Endothelial cell of umbilical vein (primary cell): ENCODE data around the gene ATXN1. TPM values are rescaled to one million over a fixed set of nuclear protein-coding genes. Genes with fewer than 3 reads are reported as not detected.

Experiments
- BruUV-seq: library from RNA; stranded (reverse); fragments of 400-500 nt; replicated peaks from 2 replicates; lab custom pipeline; 2021; lab: Mats Ljungman, UMichigan
- CTCF ChIA-PET: fragments of 300-600, 350-600 bp; sonication (Branson Sonifier 250); formaldehyde crosslinking; loops from one replicate; lab custom pipeline; 2021; ENCODE audit warnings: antibody characterized with exemption, inconsistent platforms; lab: Charles Lee
- POLR2A ChIA-PET: fragments of 300-600, 350-600 bp; sonication (Branson Sonifier 250); formaldehyde crosslinking; loops from one replicate; lab custom pipeline; 2021; ENCODE audit warnings: antibody characterized with exemption, inconsistent platforms; lab: Charles Lee
- DNase-seq: peaks from one replicate; pipeline ENCODE4 v3.0.0-alpha.2; 2011; ENCODE audit warnings: low read depth, low spot score
- FAIRE-seq: peaks from 2 replicates; lab custom pipeline; 2011; peaks lifted over from hg19 to GRCh38; lab: Jason Lieb, UNC
- H2AFZ ChIP-seq: 2 replicates; pipeline ENCODE4 v1.6.0; 2012; ENCODE audit warnings: low read depth, low read length, control low read depth, inconsistent platforms
- H3K27ac ChIP-seq: 2 replicates; pipeline ENCODE4 v1.5.1; 2011; ENCODE audit warnings: low read depth, mild to moderate bottlenecking, control low read depth, low read length, moderate library complexity; ENCODE audit not compliant: insufficient read depth
- H3K27me3 ChIP-seq, 2 experiments: 2 replicates each; pipeline versions ENCODE4 v1.6.0 to v1.6.1; 2011; ENCODE audit warnings: low read length in 2 of 2, mixed read lengths in 1 of 2; ENCODE audit not compliant: control insufficient read depth in 2 of 2, insufficient read depth in 2 of 2
- H3K36me3 ChIP-seq, 2 experiments: 2 replicates in 1 of 2; 3 replicates in 1 of 2; pipeline ENCODE4 v1.5.1; 2011; ENCODE audit warnings: low read length in 2 of 2, mild to moderate bottlenecking in 1 of 2, moderate library complexity in 1 of 2; ENCODE audit not compliant: control insufficient read depth in 2 of 2, insufficient read depth in 2 of 2; ENCODE audit errors: extremely low read depth in 1 of 2
- H3K4me1 ChIP-seq: 3 replicates; pipeline ENCODE4 v1.5.1; 2011; ENCODE audit warnings: mild to moderate bottlenecking, low read length; ENCODE audit not compliant: control insufficient read depth, insufficient read depth; ENCODE audit errors: extremely low read depth
- H3K4me2 ChIP-seq: 2 replicates; pipeline ENCODE4 v1.6.1; 2011; ENCODE audit warnings: low read length, control low read depth, mixed read lengths; ENCODE audit not compliant: insufficient read depth
- H3K4me3 ChIP-seq, 3 experiments: fragments of 200-600 bp in 1 of 3; sonication (generic), shearing (Covaris generic) in 1 of 3; replicated peaks in 1 of 3; 2 replicates each; pipeline ENCODE4 v1.5.1; 2011 to 2016; ENCODE audit warnings: control low read depth in 3 of 3, low read length in 3 of 3, mild to moderate bottlenecking in 2 of 3, inconsistent platforms in 1 of 3, low read depth in 1 of 3, moderate library complexity in 1 of 3; ENCODE audit not compliant: insufficient read depth in 1 of 3
- H3K79me2 ChIP-seq: 2 replicates; pipeline ENCODE4 v1.6.0; 2012; ENCODE audit warnings: low read length, inconsistent platforms; ENCODE audit not compliant: control insufficient read depth, insufficient read depth
- H3K9ac ChIP-seq: replicated peaks from 2 replicates; pipeline ENCODE3; 2011; ENCODE audit warnings: low read length, control low read depth; ENCODE audit not compliant: insufficient read depth; ENCODE audit errors: extremely low read depth
- H3K9me1 ChIP-seq: replicated peaks from 3 replicates; pipeline ENCODE4 v1.6.0; 2011; ENCODE audit warnings: mild to moderate bottlenecking, low read length; ENCODE audit not compliant: control insufficient read depth, insufficient read depth; ENCODE audit errors: extremely low read depth
- H3K9me3 ChIP-seq: replicated peaks from 2 replicates; pipeline ENCODE4 v1.5.1; 2012; ENCODE audit warnings: low read length, inconsistent platforms; ENCODE audit not compliant: control insufficient read depth, insufficient read depth
- H4K20me1 ChIP-seq: replicated peaks from 2 replicates; pipeline ENCODE3; 2011; ENCODE audit warnings: mild to moderate bottlenecking, low read length; ENCODE audit not compliant: control insufficient read depth, insufficient read depth; ENCODE audit errors: extremely low read depth
- EZH2 ChIP-seq: IDR thresholded peaks from 2 replicates; pipeline ENCODE4 v1.6.1; 2012; ENCODE audit warnings: borderline replicate concordance, low read depth, mild to moderate bottlenecking, moderate library complexity, low read length, inconsistent platforms; ENCODE audit not compliant: severe bottlenecking
- FOS ChIP-seq: IDR thresholded peaks from 2 replicates; pipeline ENCODE4 v1.6.1; 2011; ENCODE audit warnings: mild to moderate bottlenecking, low read length, moderate library complexity, borderline replicate concordance; ENCODE audit not compliant: insufficient read depth
- GATA2 ChIP-seq: IDR thresholded peaks from 2 replicates; pipeline ENCODE4 v1.7.0; 2011; ENCODE audit warnings: low read depth, mild to moderate bottlenecking, moderate library complexity, mixed read lengths, low read length; ENCODE audit not compliant: insufficient read length, insufficient read depth
- JUN ChIP-seq: IDR thresholded peaks from 2 replicates; pipeline ENCODE4 v1.6.1; 2011; ENCODE audit warnings: borderline replicate concordance, low read depth; ENCODE audit not compliant: insufficient read length, insufficient read depth
- MYC ChIP-seq: IDR thresholded peaks from one replicate; pipeline ENCODE4 v1.6.1; 2011; ENCODE audit warnings: mild to moderate bottlenecking, low read depth, low read length
- POLR2A ChIP-seq: IDR thresholded peaks from 2 replicates; pipeline ENCODE4 v1.6.1; 2012; ENCODE audit warnings: low read depth, mild to moderate bottlenecking, control low read depth, low read length
- POLR2AphosphoS5 ChIP-seq: IDR thresholded peaks from 2 replicates; pipeline ENCODE4 v1.6.1; 2012; ENCODE audit warnings: low read depth, mild to moderate bottlenecking, control low read depth, low read length, moderate library complexity; ENCODE audit not compliant: insufficient read depth
- dilution Hi-C: fragments of 300-500 bp; cut with MboI; formaldehyde crosslinking; loops from one replicate; pipeline ENCODE4 v1.15.0; 2019; ENCODE audit warnings: low sequenced_read_pairs; ENCODE audit not compliant: extremely low pct_ligation_motif_present
- intact Hi-C: fragments of 100-400 bp; cut with micrococcal nuclease; formaldehyde crosslinking; loops from one replicate; pipeline ENCODE4 v1.10.0; 2022
- polyA plus RNA-seq, 4 experiments: library from polyadenylated mRNA; depleted of rRNA in 3 of 4; stranded (reverse) in 3 of 4; unstranded in 1 of 4; fragments of >200 nt; gene quantifications; 2 replicates each; pipeline versions ENCODE4 v1.2.1 to v1.2.3, GENCODE V29; 2011 to 2012; ENCODE audit warnings: missing spikeins in 1 of 4
- total RNA-seq: library from RNA; stranded (reverse); gene quantifications from 2 replicates; pipeline ENCODE4 v1.2.3, GENCODE V29; 2021
- TF ChIP-seq, protein P1 (sequence below), 2 donors: IDR thresholded peaks; 1 replicate in 1 of 2; 2 replicates in 1 of 2; pipeline ENCODE4 v1.5.1; 2011; ENCODE audit warnings: low read length in 2 of 2, mild to moderate bottlenecking in 2 of 2, moderate library complexity in 2 of 2, control low read depth in 1 of 2, inconsistent platforms in 1 of 2, low read depth in 1 of 2; ENCODE audit not compliant: insufficient read depth in 1 of 2; ENCODE audit errors: extremely low read depth in 1 of 2
- TF ChIP-seq, protein P2 (sequence below): IDR thresholded peaks from 2 replicates; pipeline ENCODE4 v1.6.1; 2011; ENCODE audit not compliant: insufficient read depth, insufficient read length

ATXN1 gene
- total and polyA plus RNA-seq, 2 donors (not counting 3 experiments of a cell fraction or from before 2014, with no cell fraction given): 16.4 to 33.0 TPM

DNA sequence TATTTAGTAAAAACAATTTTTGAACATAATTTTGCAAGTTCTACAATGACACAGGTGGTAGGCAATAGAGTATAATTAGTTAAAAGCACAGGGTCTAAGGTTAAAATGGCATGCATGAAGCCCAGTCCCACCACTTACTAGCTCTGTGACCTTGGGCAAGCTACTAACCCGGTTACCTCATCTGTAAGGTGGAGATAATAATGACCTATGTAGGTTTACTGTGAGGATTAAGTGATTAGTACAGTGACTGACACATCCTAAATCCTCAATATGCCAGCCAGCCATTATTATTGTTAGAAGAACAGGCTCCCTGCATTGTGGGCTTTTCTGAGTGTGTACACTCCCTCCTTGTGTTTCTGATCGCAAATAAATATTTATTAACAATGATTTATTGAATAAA lies 26.2 kb downstream of the ATXN1 start:
- Histone ChIP-seq H3K4me3 (no peak overlapping the region), H3K79me2 (peaks cover 1% of the 10 kb centered on the region), H4K20me1 (no peaks in the 10 kb centered on the region), H3K27ac (no peak overlapping the region), H3K4me1 (peaks cover 38% of the 10 kb centered on the region), H3K4me2 (no peak overlapping the region), H3K27me3 (no peaks in the 10 kb centered on the region), H3K9me1 (no peaks in the 10 kb centered on the region), H3K9me3 (no peaks in the 10 kb centered on the region), H3K9ac (no peak overlapping the region), H2AFZ (no peak overlapping the region), H3K36me3 (peaks cover 0 to 5% of the 10 kb centered on the region in 2 experiments)
- ChIA-PET POLR2A (no interaction called here), CTCF (interaction anchor here (1.3 kb wide), 1 partner anchor 34 kb away, joined by 3 read pairs; no protein-coding TSS in a partner anchor)
- no TSS peak for BruUV-seq
- intact Hi-C loops (no loop called here), dilution Hi-C loops (no loop called here)
- TF ChIP-seq JUN (no peak), FOS (no peak), GATA2 (no peak), POLR2AphosphoS5 (no peak), MYC (no peak), POLR2A (no peak), EZH2 (no peak)
- TF ChIP-seq, protein P1, sequence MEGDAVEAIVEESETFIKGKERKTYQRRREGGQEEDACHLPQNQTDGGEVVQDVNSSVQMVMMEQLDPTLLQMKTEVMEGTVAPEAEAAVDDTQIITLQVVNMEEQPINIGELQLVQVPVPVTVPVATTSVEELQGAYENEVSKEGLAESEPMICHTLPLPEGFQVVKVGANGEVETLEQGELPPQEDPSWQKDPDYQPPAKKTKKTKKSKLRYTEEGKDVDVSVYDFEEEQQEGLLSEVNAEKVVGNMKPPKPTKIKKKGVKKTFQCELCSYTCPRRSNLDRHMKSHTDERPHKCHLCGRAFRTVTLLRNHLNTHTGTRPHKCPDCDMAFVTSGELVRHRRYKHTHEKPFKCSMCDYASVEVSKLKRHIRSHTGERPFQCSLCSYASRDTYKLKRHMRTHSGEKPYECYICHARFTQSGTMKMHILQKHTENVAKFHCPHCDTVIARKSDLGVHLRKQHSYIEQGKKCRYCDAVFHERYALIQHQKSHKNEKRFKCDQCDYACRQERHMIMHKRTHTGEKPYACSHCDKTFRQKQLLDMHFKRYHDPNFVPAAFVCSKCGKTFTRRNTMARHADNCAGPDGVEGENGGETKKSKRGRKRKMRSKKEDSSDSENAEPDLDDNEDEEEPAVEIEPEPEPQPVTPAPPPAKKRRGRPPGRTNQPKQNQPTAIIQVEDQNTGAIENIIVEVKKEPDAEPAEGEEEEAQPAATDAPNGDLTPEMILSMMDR (IDR thresholded peaks at IDR 0.05; ENCODE audit: extremely low read depth in 1 of 2, insufficient read depth in 1 of 2, low read depth in 1 of 2, low read length in 2 of 2): no peak
- TF ChIP-seq, protein P2, sequence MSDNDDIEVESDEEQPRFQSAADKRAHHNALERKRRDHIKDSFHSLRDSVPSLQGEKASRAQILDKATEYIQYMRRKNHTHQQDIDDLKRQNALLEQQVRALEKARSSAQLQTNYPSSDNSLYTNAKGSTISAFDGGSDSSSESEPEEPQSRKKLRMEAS: no peak
- FAIRE-seq (no peak), DNase-seq (no peak)
